ENCODE results near the gene HMOX2.
A peak's percentile ranks its signal among the peaks of the same experiment; 100 is the strongest.

Gene HMOX2

GRCh38 chr16:4465977-4466779 is 10.0 kb upstream of the HMOX2 start:
- no peak for DNase-seq

- no peak for DNase-seq
Measured at GRCh38 chr16:4467916-4468315, 8.3 kb upstream of the HMOX2 start.

- DNase-seq: no peak
Measured at GRCh38 chr16:4468972-4469371, 7.2 kb upstream of the HMOX2 start.

GRCh38 chr16:4471869-4472268 is 4.3 kb upstream of the HMOX2 start:
- no peak for DNase-seq

- no peak for DNase-seq
Measured at GRCh38 chr16:4472880-4473279, 3.3 kb upstream of the HMOX2 start.

GRCh38 chr16:4474192-4474961 is 1.8 kb upstream of the HMOX2 start, which contains the start of gene NMRAL1:
TSS of gene NMRAL1 (minus strand) at chr16:4474625. CDS start at chr16:4474132, 493 bp downstream.
- DNase-seq: peak; percentile 93

GRCh38 chr16:4477966-4478365 is 1.8 kb downstream of the HMOX2 start:
- DNase-seq: peak; percentile 53

- DNase-seq: no peak
Measured at GRCh38 chr16:4481526-4481925, 5.3 kb downstream of the HMOX2 start.

GRCh38 chr16:4481963-4482362 is 5.8 kb downstream of the HMOX2 start:
- no peak for DNase-seq

- DNase-seq: no peak
Measured at GRCh38 chr16:4486126-4486893, 10.1 kb downstream of the HMOX2 start.

GRCh38 chr16:4487955-4488498 is 11.8 kb downstream of the HMOX2 start:
- DNase-seq: peak; percentile 40

- no peak for DNase-seq
Measured at GRCh38 chr16:4488499-4488967, 12.3 kb downstream of the HMOX2 start.

GRCh38 chr16:4489030-4489429 is 12.8 kb downstream of the HMOX2 start:
- peak; percentile 94 for DNase-seq

GRCh38 chr16:4491898-4492297 is 15.7 kb downstream of the HMOX2 start:
- no peak for DNase-seq

- peak; percentile 92 for DNase-seq
Measured at GRCh38 chr16:4494746-4495490, 18.7 kb downstream of the HMOX2 start.

- peak; percentile 32 for DNase-seq
Measured at GRCh38 chr16:4495766-4496165, 19.6 kb downstream of the HMOX2 start.

- peak; percentile 40 for DNase-seq
Measured at GRCh38 chr16:4496305-4496704, 20.1 kb downstream of the HMOX2 start.

- no peak for DNase-seq
Measured at GRCh38 chr16:4498546-4499195, 22.5 kb downstream of the HMOX2 start.

GRCh38 chr16:4499196-4499555 is 23.0 kb downstream of the HMOX2 start:
- DNase-seq: no peak

- peak; percentile 80 for DNase-seq
Measured at GRCh38 chr16:4500272-4500671, 24.1 kb downstream of the HMOX2 start.

- DNase-seq: no peak
Measured at GRCh38 chr16:4501071-4501478, 24.9 kb downstream of the HMOX2 start.

Measured in NCI-H226 (cell line).